Natural killer cell (primary cell): ENCODE data around the gene GSG1L. TPM values are rescaled to one million over a fixed set of nuclear protein-coding genes. Genes with fewer than 3 reads are reported as not detected.

Source experiments
- ATAC-seq, 3 donors: fragments of 150-1000 bp in 2 of 3; fragments of 200-7000 bp in 1 of 3; cut with Tn5 transposase; 1 replicate in 1 of 3; 2 replicates in 2 of 3; pipeline ENCODE4 v1.10.0; 2021; ENCODE audit warnings: mild to moderate bottlenecking in 2 of 3, moderate library complexity in 2 of 3
- DNase-seq, 2 donors: peaks; one replicate each; pipeline versions ENCODE4 v3.0.0 to v3.0.0-alpha.2; 2013 to 2021; ENCODE audit warnings: mixed read lengths in 1 of 2
- H3K27ac ChIP-seq: one replicate; pipeline ENCODE4 v1.5.1; 2013; ENCODE audit warnings: mild to moderate bottlenecking, low read length
- H3K27me3 ChIP-seq: one replicate; pipeline ENCODE4 v1.6.1; 2013; ENCODE audit warnings: low read length; ENCODE audit not compliant: control insufficient read depth, insufficient read depth
- H3K36me3 ChIP-seq: one replicate; pipeline ENCODE4 v1.6.1; 2013; ENCODE audit warnings: low read length; ENCODE audit not compliant: control insufficient read depth, insufficient read depth
- H3K4me1 ChIP-seq: one replicate; pipeline ENCODE4 v1.6.1; 2013; ENCODE audit warnings: low read length; ENCODE audit not compliant: control insufficient read depth, insufficient read depth
- H3K4me3 ChIP-seq: one replicate; pipeline ENCODE4 v1.5.1; 2013; ENCODE audit warnings: low read length
- H3K9me3 ChIP-seq: one replicate; pipeline ENCODE4 v1.6.1; 2013; ENCODE audit warnings: low read length; ENCODE audit not compliant: control insufficient read depth, insufficient read depth
- H3K27ac Mint-ChIP-seq, 2 donors: one replicate each; pipeline ENCODE4 v1.8.0; 2022; ENCODE audit warnings: mild to moderate bottlenecking in 2 of 2, mixed read lengths in 2 of 2, moderate library complexity in 1 of 2
- H3K27me3 Mint-ChIP-seq, 2 donors: one replicate each; pipeline ENCODE4 v1.8.0; 2022; ENCODE audit warnings: low read depth in 2 of 2, mixed read lengths in 2 of 2
- H3K36me3 Mint-ChIP-seq: one replicate; pipeline ENCODE4 v1.8.0; 2022; ENCODE audit warnings: mixed read lengths
- H3K4me1 Mint-ChIP-seq, 2 donors: one replicate each; pipeline ENCODE4 v1.8.0; 2022; ENCODE audit warnings: mixed read lengths in 2 of 2
- H3K4me3 Mint-ChIP-seq: one replicate; pipeline ENCODE4 v1.8.0; 2022; ENCODE audit warnings: mild to moderate bottlenecking, moderate library complexity, mixed read lengths
- H3K9me3 Mint-ChIP-seq, 2 donors: one replicate each; pipeline ENCODE4 v1.8.0; 2022; ENCODE audit warnings: mixed read lengths in 2 of 2
- WGBS: methylation state at CpG from one replicate; pipeline ENCODE4 v1.1.7; 2013; ENCODE audit warnings: missing lambda C conversion rate; ENCODE audit not compliant: insufficient coverage; 5-methylcytosine and 5-hydroxymethylcytosine counted together
- intact Hi-C: fragments of 100-400 bp; cut with micrococcal nuclease; formaldehyde crosslinking; loops from one replicate; pipeline ENCODE4 v1.14.2; 2022
- total RNA-seq, 4 donors: library from RNA; stranded (reverse); fragments of 120-200 nt in 1 of 4; gene quantifications; one replicate each; pipeline versions ENCODE4 v1.2.3 to v1.2.4, GENCODE V29; 2013 to 2022
- TF ChIP-seq, protein P1 (sequence below): fragments of 200-600 bp; IDR thresholded peaks from one replicate; pipeline ENCODE4 v1.8.0; 2022; ENCODE audit warnings: antibody characterized with exemption

Gene GSG1L
- total RNA-seq, 3 donors from 2014 or later (not counting 1 experiment from before 2014, with no cell fraction given) = 0.25 TPM; not detected in 2

DNA sequence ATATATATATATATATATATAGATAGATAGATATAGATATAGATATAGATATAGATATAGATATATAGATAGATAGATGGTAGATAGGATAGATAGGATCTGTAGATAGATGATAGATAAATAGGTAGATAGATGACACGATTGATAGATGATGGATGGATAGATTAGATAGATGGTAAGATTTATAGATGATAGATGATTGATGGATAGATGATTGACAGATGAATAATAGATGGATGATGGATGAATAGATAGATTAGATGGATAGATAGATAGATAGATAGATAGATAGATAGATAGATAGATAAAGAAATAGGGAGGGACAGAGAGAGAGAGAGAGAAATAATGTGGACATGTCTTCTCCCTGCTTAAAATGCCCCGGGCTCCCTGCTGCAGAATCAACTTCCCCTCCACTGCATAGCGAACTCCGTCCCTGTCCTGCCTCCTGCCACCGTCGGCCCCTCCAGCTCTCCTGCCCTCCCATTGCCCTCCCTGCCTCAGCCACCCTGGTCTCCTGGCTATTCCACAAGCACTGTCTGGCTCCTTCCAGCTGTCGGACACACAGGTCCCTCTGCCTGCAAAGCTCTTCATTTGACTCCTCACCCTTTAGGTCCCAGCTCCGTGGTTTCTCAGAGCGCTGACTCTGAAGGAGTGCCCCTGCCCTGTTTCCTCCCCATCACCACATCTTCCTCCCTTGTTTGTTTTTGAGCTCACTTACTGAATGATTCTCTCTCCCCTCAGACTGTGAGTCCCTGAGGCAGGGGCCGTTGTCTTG lies 259.6 kb downstream of the GSG1L start:
- Histone ChIP-seq H3K27ac (no peak overlapping the region), H3K4me1 (no peaks in the 10 kb centered on the region), H3K36me3 (no peaks in the 10 kb centered on the region), H3K27me3 (no peaks in the 10 kb centered on the region), H3K9me3 (no peaks in the 10 kb centered on the region), H3K4me3 (no peak overlapping the region)
- TF ChIP-seq, protein P1, sequence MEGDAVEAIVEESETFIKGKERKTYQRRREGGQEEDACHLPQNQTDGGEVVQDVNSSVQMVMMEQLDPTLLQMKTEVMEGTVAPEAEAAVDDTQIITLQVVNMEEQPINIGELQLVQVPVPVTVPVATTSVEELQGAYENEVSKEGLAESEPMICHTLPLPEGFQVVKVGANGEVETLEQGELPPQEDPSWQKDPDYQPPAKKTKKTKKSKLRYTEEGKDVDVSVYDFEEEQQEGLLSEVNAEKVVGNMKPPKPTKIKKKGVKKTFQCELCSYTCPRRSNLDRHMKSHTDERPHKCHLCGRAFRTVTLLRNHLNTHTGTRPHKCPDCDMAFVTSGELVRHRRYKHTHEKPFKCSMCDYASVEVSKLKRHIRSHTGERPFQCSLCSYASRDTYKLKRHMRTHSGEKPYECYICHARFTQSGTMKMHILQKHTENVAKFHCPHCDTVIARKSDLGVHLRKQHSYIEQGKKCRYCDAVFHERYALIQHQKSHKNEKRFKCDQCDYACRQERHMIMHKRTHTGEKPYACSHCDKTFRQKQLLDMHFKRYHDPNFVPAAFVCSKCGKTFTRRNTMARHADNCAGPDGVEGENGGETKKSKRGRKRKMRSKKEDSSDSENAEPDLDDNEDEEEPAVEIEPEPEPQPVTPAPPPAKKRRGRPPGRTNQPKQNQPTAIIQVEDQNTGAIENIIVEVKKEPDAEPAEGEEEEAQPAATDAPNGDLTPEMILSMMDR = no peak
- Mint-ChIP-seq H3K27ac (no peak overlapping the region), H3K36me3 (no peaks in the 10 kb centered on the region), H3K27me3 (peaks cover 0 to 20% of the 10 kb centered on the region in 2 donors), H3K4me1 (peaks cover 0 to 4% of the 10 kb centered on the region in 2 donors), H3K9me3 (no peaks in the 10 kb centered on the region), H3K4me3 (peak overlapping the region; percentile 43)
- ATAC-seq = no peak
- intact Hi-C loops = no loop called here
- 14% methylated on average over 10 of the region's 10 CpGs for whole genome bisulfite sequencing
- DNase-seq = no peak

DNA sequence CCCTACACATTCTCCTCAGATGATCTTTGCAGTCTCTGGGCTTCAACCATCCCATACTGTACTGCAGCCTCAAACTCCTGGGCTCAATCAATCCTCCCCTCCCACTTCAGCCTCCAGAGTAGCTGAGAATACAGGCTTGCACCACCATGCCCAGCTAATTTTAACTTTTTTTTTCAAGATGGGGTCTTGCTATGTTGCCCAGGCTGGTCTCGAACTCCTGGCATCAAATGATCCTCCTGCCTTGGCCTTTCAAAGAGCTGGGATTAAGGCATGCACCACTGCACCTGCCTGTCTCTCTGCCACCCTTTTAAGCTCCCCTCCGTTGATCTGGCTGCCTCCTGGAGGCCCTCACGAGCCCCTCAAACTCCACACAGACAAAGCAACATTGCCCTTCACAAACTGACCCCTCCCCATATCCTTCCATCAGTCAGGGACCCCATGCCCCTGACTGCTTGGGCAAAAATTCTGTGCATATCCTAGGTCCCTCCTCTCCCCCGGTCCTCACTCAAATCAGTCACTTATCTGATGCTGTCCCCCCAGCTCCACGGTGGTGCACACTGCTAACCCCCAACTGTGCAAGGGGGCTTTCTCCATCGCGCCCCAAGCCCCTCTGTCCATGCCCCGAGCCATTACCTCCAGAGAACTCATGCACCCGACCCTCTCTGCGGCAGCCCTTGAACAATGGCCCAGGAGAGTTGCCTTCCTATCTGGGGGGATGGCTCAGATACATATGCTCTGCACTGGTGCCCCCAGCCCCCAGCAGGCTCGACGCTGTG lies 260.7 kb downstream of the GSG1L start:
- H3K4me3 Mint-ChIP-seq = no peak overlapping the region
- Histone ChIP-seq H3K4me1 (no peaks in the 10 kb centered on the region), H3K27ac (no peak overlapping the region), H3K9me3 (no peaks in the 10 kb centered on the region), H3K27me3 (no peaks in the 10 kb centered on the region), H3K4me3 (no peak overlapping the region), H3K36me3 (no peaks in the 10 kb centered on the region)
- H3K36me3 Mint-ChIP-seq = no peaks in the 10 kb centered on the region
- no peak overlapping the region for H3K27ac Mint-ChIP-seq
- ATAC-seq (no peak), DNase-seq (no peak)
- WGBS = 71% methylated on average over 12 of the region's 12 CpGs
- peaks cover 4 to 5% of the 10 kb centered on the region in 2 donors for H3K4me1 Mint-ChIP-seq
- H3K27me3 Mint-ChIP-seq = peaks cover 0 to 20% of the 10 kb centered on the region in 2 donors
- no peaks in the 10 kb centered on the region for H3K9me3 Mint-ChIP-seq
- intact Hi-C loops = no loop called here
- TF ChIP-seq, protein P1 = no peak

DNA sequence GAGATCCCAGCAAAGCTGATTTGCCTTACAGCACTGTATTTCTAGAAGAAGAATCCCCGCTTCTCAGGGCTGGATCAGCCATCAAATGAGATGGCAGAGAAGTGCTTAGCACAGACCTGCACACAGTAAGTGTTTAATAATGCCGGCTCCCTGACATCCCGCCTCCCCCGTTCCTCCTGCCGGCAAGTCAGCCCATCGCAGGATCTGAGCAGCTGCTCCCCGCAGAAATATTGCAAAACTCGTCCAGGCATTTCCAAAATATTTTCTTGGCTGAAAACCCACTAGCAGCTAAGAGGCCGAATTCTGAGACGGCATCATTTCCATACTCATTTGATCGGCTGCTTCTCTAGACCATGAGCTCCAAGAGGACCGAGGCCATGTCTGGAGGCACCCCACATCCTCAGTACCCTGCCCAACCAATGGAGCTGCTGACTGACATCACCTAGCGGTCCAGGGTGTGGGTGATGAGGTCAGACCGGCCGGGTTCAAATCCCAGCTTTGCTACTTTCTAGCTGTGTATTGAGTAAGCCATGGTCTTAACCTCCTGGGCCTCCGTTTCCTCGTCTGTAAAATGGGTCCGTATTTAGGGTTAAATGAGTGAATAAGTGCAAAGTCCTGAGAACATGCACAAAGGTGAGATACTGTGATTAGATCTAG lies 262.1 kb downstream of the GSG1L start:
- Mint-ChIP-seq H3K36me3 (no peaks in the 10 kb centered on the region), H3K27me3 (peaks cover 0 to 20% of the 10 kb centered on the region in 2 donors), H3K4me3 (no peak overlapping the region), H3K4me1 (peaks cover 4 to 6% of the 10 kb centered on the region in 2 donors), H3K9me3 (no peaks in the 10 kb centered on the region), H3K27ac (no peak overlapping the region)
- no peaks in the 10 kb centered on the region for H3K4me1 ChIP-seq
- ATAC-seq (no peak), DNase-seq (no peak)
- intact Hi-C loops = no loop called here
- H3K9me3 ChIP-seq = no peaks in the 10 kb centered on the region
- H3K4me3 ChIP-seq = no peak overlapping the region
- no peak overlapping the region for H3K27ac ChIP-seq
- H3K36me3 ChIP-seq = no peaks in the 10 kb centered on the region
- TF ChIP-seq, protein P1 = no peak
- H3K27me3 ChIP-seq = no peaks in the 10 kb centered on the region
- WGBS = 84% methylated on average over 18 of the region's 18 CpGs
